Suprapubic skin (tissue), 4 donors: ENCODE data around the gene AHRR. TPM values are rescaled to one million over a fixed set of nuclear protein-coding genes. Genes with fewer than 3 reads are reported as not detected.

Experiments used
- DNase-seq, 2 donors: peaks; one replicate each; pipeline ENCODE4 v3.0.0-alpha.2; 2019; ENCODE audit warnings: low spot score in 2 of 2
- H3K27ac ChIP-seq: fragments of 200-600 bp; sonication (generic); one replicate; pipeline ENCODE4 v1.5.1; 2019
- H3K27me3 ChIP-seq: fragments of 200-600 bp; sonication (generic); one replicate; pipeline ENCODE4 v1.5.1; 2019
- H3K36me3 ChIP-seq: fragments of 200-600 bp; sonication (generic); one replicate; pipeline ENCODE4 v1.5.1; 2019
- H3K4me1 ChIP-seq: fragments of 200-600 bp; sonication (generic); one replicate; pipeline ENCODE4 v1.5.1; 2019
- H3K4me3 ChIP-seq: fragments of 200-600 bp; sonication (generic); one replicate; pipeline ENCODE4 v1.5.1; 2019; ENCODE audit warnings: mild to moderate bottlenecking
- H3K9me3 ChIP-seq: fragments of 200-600 bp; sonication (generic); one replicate; pipeline ENCODE4 v1.5.1; 2019
- CTCF ChIP-seq, 2 donors: fragments of 200-600 bp in 1 of 2; fragments of 450-650 bp in 1 of 2; sonication (generic) in 1 of 2; IDR thresholded peaks; one replicate each; pipeline ENCODE4 v1.5.1; 2016 to 2019; ENCODE audit warnings: antibody characterized with exemption in 2 of 2, mild to moderate bottlenecking in 1 of 2, moderate library complexity in 1 of 2
- EP300 ChIP-seq: sonication (generic); formaldehyde crosslinking; IDR thresholded peaks from one replicate; pipeline ENCODE4 v1.6.1; 2017; ENCODE audit warnings: antibody characterized with exemption
- POLR2A ChIP-seq, 2 donors: fragments of 450-650 bp; IDR thresholded peaks; one replicate each; pipeline ENCODE4 v1.6.1; 2017; ENCODE audit warnings: antibody characterized with exemption in 2 of 2, mild to moderate bottlenecking in 2 of 2, moderate library complexity in 2 of 2
- POLR2AphosphoS5 ChIP-seq, 3 donors: sonication (generic); formaldehyde crosslinking; IDR thresholded peaks; one replicate each; pipeline ENCODE4 v1.6.1; 2017; ENCODE audit warnings: antibody characterized with exemption in 3 of 3
- WGBS: methylation state at CpG from one replicate; pipeline ENCODE4 v1.1.5; 2018; 5-methylcytosine and 5-hydroxymethylcytosine counted together
- total RNA-seq, 4 donors: library from RNA; depleted of rRNA; stranded (reverse); fragments of >200 nt; gene quantifications; one replicate each; pipeline ENCODE4 v1.1.0, GENCODE V29; 2016

The AHRR gene
- total RNA-seq, 4 donors from 2014 or later: 3.0 to 10.7 (median 4.2) TPM

DNA sequence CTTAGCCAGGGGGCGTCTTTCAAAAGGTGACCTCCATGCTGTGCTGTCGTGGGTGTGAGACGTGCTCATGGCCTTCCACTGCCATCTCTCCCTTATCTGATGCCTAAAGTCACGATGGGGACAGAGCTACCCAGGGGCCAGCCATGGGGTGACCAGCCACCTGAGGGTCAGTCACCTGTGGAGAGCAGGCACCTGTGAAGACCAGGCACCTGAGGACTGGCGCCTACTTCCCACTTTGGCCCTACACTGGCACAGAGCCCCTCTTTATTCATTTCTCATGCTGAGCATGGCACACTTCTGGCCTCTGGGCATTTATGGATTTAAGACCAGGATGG lies 115.1 kb downstream of the AHRR start:
- H3K27ac ChIP-seq: no peak overlapping the region
- no peak for DNase-seq
- no peak overlapping the region for H3K4me3 ChIP-seq
- TF ChIP-seq CTCF (IDR thresholded peaks at IDR 0.05): no peak
- no peak for TF ChIP-seq POLR2AphosphoS5 (IDR thresholded peaks at IDR 0.05)
- no peak for TF ChIP-seq POLR2A (IDR thresholded peaks at IDR 0.05)
- H3K36me3 ChIP-seq: no peaks in the 10 kb centered on the region
- no peaks in the 10 kb centered on the region for H3K4me1 ChIP-seq
- peaks cover 5% of the 10 kb centered on the region for H3K27me3 ChIP-seq
- no peaks in the 10 kb centered on the region for H3K9me3 ChIP-seq
- WGBS: 83% methylated on average over 2 of the region's 5 CpGs

- no peak overlapping the region for H3K27ac ChIP-seq
- DNase-seq: peak in 1 of 2 donors; percentile 68
- H3K36me3 ChIP-seq: no peaks in the 10 kb centered on the region
- H3K27me3 ChIP-seq: peaks cover 5% of the 10 kb centered on the region
- WGBS: 59% methylated on average over 12 of the region's 18 CpGs
- no peaks in the 10 kb centered on the region for H3K9me3 ChIP-seq
- no peak overlapping the region for H3K4me3 ChIP-seq
- peaks cover 5% of the 10 kb centered on the region for H3K4me1 ChIP-seq
- TF ChIP-seq POLR2A (IDR thresholded peaks at IDR 0.05) (no peak), POLR2AphosphoS5 (IDR thresholded peaks at IDR 0.05) (no peak), CTCF (IDR thresholded peaks at IDR 0.05) (no peak), EP300 (no peak)
Measured at GRCh38 chr5:437281-437771, 115.8 kb downstream of the AHRR start.

GRCh38 chr5:438481-438981 lies 117.0 kb downstream of the AHRR start:
- 77% methylated on average over 13 of the region's 14 CpGs for WGBS
- Histone ChIP-seq H3K27ac (no peak overlapping the region), H3K27me3 (no peaks in the 10 kb centered on the region), H3K9me3 (no peaks in the 10 kb centered on the region), H3K36me3 (no peaks in the 10 kb centered on the region), H3K4me3 (no peak overlapping the region), H3K4me1 (peaks cover 11% of the 10 kb centered on the region)
- DNase-seq: peak; percentile 49
- TF ChIP-seq EP300: no peak
- TF ChIP-seq POLR2AphosphoS5 (IDR thresholded peaks at IDR 0.05): no peak
- TF ChIP-seq CTCF (IDR thresholded peaks at IDR 0.05): no peak
- no peak for TF ChIP-seq POLR2A (IDR thresholded peaks at IDR 0.05)

GRCh38 chr5:439181-439580 lies 117.7 kb downstream of the AHRR start:
- no peaks in the 10 kb centered on the region for H3K36me3 ChIP-seq
- TF ChIP-seq EP300: no peak
- TF ChIP-seq POLR2AphosphoS5 (IDR thresholded peaks at IDR 0.05): no peak
- no peak for TF ChIP-seq CTCF (IDR thresholded peaks at IDR 0.05)
- TF ChIP-seq POLR2A (IDR thresholded peaks at IDR 0.05): no peak
- no peak overlapping the region for H3K27ac ChIP-seq
- H3K4me1 ChIP-seq: peaks cover 18% of the 10 kb centered on the region
- no peaks in the 10 kb centered on the region for H3K9me3 ChIP-seq
- H3K27me3 ChIP-seq: no peaks in the 10 kb centered on the region
- peak; percentile 23 to 31 for DNase-seq
- H3K4me3 ChIP-seq: no peak overlapping the region
- 87% methylated on average over 8 of the region's 8 CpGs for WGBS

GRCh38 chr5:439636-440035 lies 118.1 kb downstream of the AHRR start:
- H3K27ac ChIP-seq: no peak overlapping the region
- no peaks in the 10 kb centered on the region for H3K27me3 ChIP-seq
- H3K36me3 ChIP-seq: no peaks in the 10 kb centered on the region
- H3K9me3 ChIP-seq: no peaks in the 10 kb centered on the region
- peak; percentile 40 to 58 for DNase-seq
- TF ChIP-seq POLR2A (IDR thresholded peaks at IDR 0.05) (no peak), EP300 (no peak), CTCF (IDR thresholded peaks at IDR 0.05) (no peak), POLR2AphosphoS5 (IDR thresholded peaks at IDR 0.05) (no peak)
- WGBS: 62% methylated on average over 3 of the region's 14 CpGs
- H3K4me3 ChIP-seq: no peak overlapping the region
- peaks cover 22% of the 10 kb centered on the region for H3K4me1 ChIP-seq
